ENCODE data around the gene RMND1.

DNA sequence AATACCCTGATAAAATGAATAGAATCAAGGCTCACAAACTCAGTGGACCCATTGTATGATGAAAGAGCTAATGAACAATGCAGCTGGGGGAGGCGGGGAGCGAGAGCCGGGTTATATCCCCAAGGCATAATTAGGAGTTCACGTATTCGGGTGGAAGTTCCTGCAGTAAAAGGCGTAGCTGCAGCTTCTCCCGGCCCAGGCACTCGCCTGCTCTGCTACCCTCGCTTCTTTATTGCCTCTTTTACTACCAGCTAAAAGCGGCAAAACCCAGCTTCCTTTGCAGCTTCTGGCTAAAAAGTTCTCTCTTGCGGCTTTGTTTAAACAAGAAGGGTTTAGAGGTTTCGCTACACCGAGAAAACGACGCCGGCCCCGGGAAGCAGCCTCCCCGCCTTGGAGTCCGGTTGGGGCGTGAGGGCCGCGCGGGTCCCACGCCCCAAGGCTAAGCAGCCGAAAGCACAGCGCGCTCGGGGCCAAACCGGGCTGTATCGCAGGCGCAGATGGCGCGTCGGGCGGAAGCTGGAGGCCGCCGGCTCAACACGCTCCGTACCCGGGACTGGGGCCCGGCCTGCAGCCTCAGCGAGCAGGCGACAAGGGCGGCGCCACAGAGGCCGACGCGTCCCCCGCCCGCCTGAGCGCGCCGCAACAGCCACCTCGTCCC is 62.2 kb downstream of the RMND1 start:
- TF ChIP-seq, protein P1, sequence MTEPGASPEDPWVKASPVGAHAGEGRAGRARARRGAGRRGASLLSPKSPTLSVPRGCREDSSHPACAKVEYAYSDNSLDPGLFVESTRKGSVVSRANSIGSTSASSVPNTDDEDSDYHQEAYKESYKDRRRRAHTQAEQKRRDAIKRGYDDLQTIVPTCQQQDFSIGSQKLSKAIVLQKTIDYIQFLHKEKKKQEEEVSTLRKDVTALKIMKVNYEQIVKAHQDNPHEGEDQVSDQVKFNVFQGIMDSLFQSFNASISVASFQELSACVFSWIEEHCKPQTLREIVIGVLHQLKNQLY (CRISPR knock-in tag; IDR thresholded peaks at IDR 0.05): no peak
- TF ChIP-seq, protein P2, sequence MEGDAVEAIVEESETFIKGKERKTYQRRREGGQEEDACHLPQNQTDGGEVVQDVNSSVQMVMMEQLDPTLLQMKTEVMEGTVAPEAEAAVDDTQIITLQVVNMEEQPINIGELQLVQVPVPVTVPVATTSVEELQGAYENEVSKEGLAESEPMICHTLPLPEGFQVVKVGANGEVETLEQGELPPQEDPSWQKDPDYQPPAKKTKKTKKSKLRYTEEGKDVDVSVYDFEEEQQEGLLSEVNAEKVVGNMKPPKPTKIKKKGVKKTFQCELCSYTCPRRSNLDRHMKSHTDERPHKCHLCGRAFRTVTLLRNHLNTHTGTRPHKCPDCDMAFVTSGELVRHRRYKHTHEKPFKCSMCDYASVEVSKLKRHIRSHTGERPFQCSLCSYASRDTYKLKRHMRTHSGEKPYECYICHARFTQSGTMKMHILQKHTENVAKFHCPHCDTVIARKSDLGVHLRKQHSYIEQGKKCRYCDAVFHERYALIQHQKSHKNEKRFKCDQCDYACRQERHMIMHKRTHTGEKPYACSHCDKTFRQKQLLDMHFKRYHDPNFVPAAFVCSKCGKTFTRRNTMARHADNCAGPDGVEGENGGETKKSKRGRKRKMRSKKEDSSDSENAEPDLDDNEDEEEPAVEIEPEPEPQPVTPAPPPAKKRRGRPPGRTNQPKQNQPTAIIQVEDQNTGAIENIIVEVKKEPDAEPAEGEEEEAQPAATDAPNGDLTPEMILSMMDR (IDR thresholded peaks at IDR 0.05): no peak
- no peak for TF ChIP-seq CBFB (CRISPR knock-in tag; IDR thresholded peaks at IDR 0.05; ENCODE audit: low read depth)
- TF ChIP-seq, protein P3, sequence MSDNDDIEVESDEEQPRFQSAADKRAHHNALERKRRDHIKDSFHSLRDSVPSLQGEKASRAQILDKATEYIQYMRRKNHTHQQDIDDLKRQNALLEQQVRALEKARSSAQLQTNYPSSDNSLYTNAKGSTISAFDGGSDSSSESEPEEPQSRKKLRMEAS (CRISPR knock-in tag; IDR thresholded peaks at IDR 0.05): peak; percentile 55; the same call in 1 of the 2 replicates
- no peak for TF ChIP-seq USF2 (CRISPR knock-in tag; IDR thresholded peaks at IDR 0.05)
- TF ChIP-seq NFYB (CRISPR knock-in tag; conservative IDR thresholded peaks at IDR 0.05; ENCODE audit: low read depth): 0 out of 2 replicates have a peak, but pooled peaks have one; percentile 8
- TF ChIP-seq SP1 (CRISPR knock-in tag; conservative IDR thresholded peaks at IDR 0.05): 0 out of 2 replicates have a peak, but pooled peaks have one; percentile 44
- TF ChIP-seq FOXK1 (CRISPR knock-in tag; IDR thresholded peaks at IDR 0.05): peak; percentile 54
- no peak for TF ChIP-seq STAT6 (CRISPR knock-in tag; conservative IDR thresholded peaks at IDR 0.05; ENCODE audit: low read depth)
- 0 out of 2 replicates have a peak, but pooled peaks have one; percentile 53 for TF ChIP-seq TEAD1 (CRISPR knock-in tag; IDR thresholded peaks at IDR 0.05)
- TF ChIP-seq CREM (CRISPR knock-in tag; IDR thresholded peaks at IDR 0.05): no peak

Measured in WTC11 (cell line).